Rectal smooth muscle tissue (tissue), 1 donor: ENCODE results near the gene LONP1.

ENCODE experiments used
- H3K27ac ChIP-seq: one replicate; pipeline ENCODE4 v1.7.0; 2013; ENCODE audit warnings: low read depth, low read length, inconsistent platforms
- H3K27me3 ChIP-seq: one replicate; pipeline ENCODE4 v1.7.0; 2013; ENCODE audit warnings: low read length; ENCODE audit not compliant: control insufficient read depth, insufficient read depth
- H3K36me3 ChIP-seq: one replicate; pipeline ENCODE4 v1.7.0; 2013; ENCODE audit warnings: low read length; ENCODE audit not compliant: control insufficient read depth, insufficient read depth
- H3K4me1 ChIP-seq: one replicate; pipeline ENCODE4 v1.7.0; 2013; ENCODE audit warnings: low read length; ENCODE audit not compliant: control insufficient read depth, insufficient read depth
- H3K4me3 ChIP-seq: one replicate; pipeline ENCODE4 v1.7.0; 2013; ENCODE audit warnings: low read length
- H3K9ac ChIP-seq: one replicate; pipeline ENCODE4 v1.7.0; 2013; ENCODE audit warnings: low read length

LONP1 gene

GRCh38 chr19:5686326-5686646, 33.7 kb downstream of the LONP1 start:
- no peak overlapping the region for H3K9ac ChIP-seq
- peak overlapping the region; percentile 77 for H3K4me3 ChIP-seq
- H3K27ac ChIP-seq, result peak overlapping the region; percentile 61
- no peaks in the 10 kb centered on the region for H3K36me3 ChIP-seq
- H3K4me1 ChIP-seq, result peaks cover 3% of the 10 kb centered on the region
- H3K27me3 ChIP-seq, result no peaks in the 10 kb centered on the region

GRCh38 chr19:5684694-5685430, 35.1 kb downstream of the LONP1 start:
- Histone ChIP-seq H3K27me3 (no peaks in the 10 kb centered on the region), H3K9ac (no peak overlapping the region), H3K27ac (no peak overlapping the region), H3K36me3 (no peaks in the 10 kb centered on the region), H3K4me3 (no peak overlapping the region), H3K4me1 (peaks cover 3% of the 10 kb centered on the region)

- no peak overlapping the region for H3K4me3 ChIP-seq
- no peaks in the 10 kb centered on the region for H3K36me3 ChIP-seq
- H3K4me1 ChIP-seq, result peaks cover 11% of the 10 kb centered on the region
- no peaks in the 10 kb centered on the region for H3K27me3 ChIP-seq
- H3K27ac ChIP-seq, result no peak overlapping the region
- no peak overlapping the region for H3K9ac ChIP-seq
These were observed 36.6 kb downstream of the LONP1 start for GRCh38 chr19:5683177-5683886.

GRCh38 chr19:5682107-5682482, 37.9 kb downstream of the LONP1 start:
- H3K9ac ChIP-seq, result no peak overlapping the region
- H3K36me3 ChIP-seq, result no peaks in the 10 kb centered on the region
- H3K4me3 ChIP-seq, result no peak overlapping the region
- H3K27ac ChIP-seq, result no peak overlapping the region
- H3K4me1 ChIP-seq, result peaks cover 11% of the 10 kb centered on the region
- no peaks in the 10 kb centered on the region for H3K27me3 ChIP-seq

- Histone ChIP-seq H3K9ac (peak overlapping the region; percentile 24), H3K4me1 (peaks cover 11% of the 10 kb centered on the region), H3K27me3 (no peaks in the 10 kb centered on the region), H3K4me3 (peak overlapping the region; percentile 77), H3K27ac (no peak overlapping the region), H3K36me3 (no peaks in the 10 kb centered on the region)
These were observed 38.4 kb downstream of the LONP1 start for GRCh38 chr19:5681391-5682106.

GRCh38 chr19:5680437-5681368, 39.2 kb downstream of the LONP1 start, which contains the start of the genes HSD11B1L and MICOS13:
TSS of gene HSD11B1L (plus strand) at chr19:5681027. CDS start at chr19:5684833, 3,806 bp downstream.
TSS of gene MICOS13 (minus strand) at chr19:5680516. CDS start at chr19:5680486, 30 bp downstream.
- Histone ChIP-seq H3K4me1 (peaks cover 8% of the 10 kb centered on the region), H3K36me3 (no peaks in the 10 kb centered on the region), H3K27me3 (no peaks in the 10 kb centered on the region), H3K4me3 (peak within 1 kb of the TSS; percentile 98), H3K9ac (peak within 1 kb of the TSS; percentile 96), H3K27ac (peak within 1 kb of the TSS; percentile 89)

GRCh38 chr19:5680084-5680436, 39.9 kb downstream of the LONP1 start:
- Histone ChIP-seq H3K27me3 (no peaks in the 10 kb centered on the region), H3K9ac (peak overlapping the region; percentile 96), H3K4me3 (peak overlapping the region; percentile 98), H3K36me3 (no peaks in the 10 kb centered on the region), H3K27ac (peak overlapping the region; percentile 89), H3K4me1 (peaks cover 8% of the 10 kb centered on the region)

- Histone ChIP-seq H3K27ac (peak overlapping the region; percentile 89), H3K36me3 (no peaks in the 10 kb centered on the region), H3K4me1 (peaks cover 8% of the 10 kb centered on the region), H3K4me3 (peak overlapping the region; percentile 98), H3K9ac (peak overlapping the region; percentile 96), H3K27me3 (no peaks in the 10 kb centered on the region)
These were observed 40.5 kb downstream of the LONP1 start for GRCh38 chr19:5679289-5680083.

GRCh38 chr19:5678071-5678718, 41.8 kb downstream of the LONP1 start:
- H3K4me3 ChIP-seq, result no peak overlapping the region
- no peak overlapping the region for H3K9ac ChIP-seq
- no peaks in the 10 kb centered on the region for H3K36me3 ChIP-seq
- H3K27ac ChIP-seq, result no peak overlapping the region
- H3K27me3 ChIP-seq, result no peaks in the 10 kb centered on the region
- peaks cover 8% of the 10 kb centered on the region for H3K4me1 ChIP-seq

GRCh38 chr19:5677580-5677979, 42.4 kb downstream of the LONP1 start:
- no peaks in the 10 kb centered on the region for H3K27me3 ChIP-seq
- no peaks in the 10 kb centered on the region for H3K36me3 ChIP-seq
- H3K9ac ChIP-seq, result no peak overlapping the region
- H3K4me3 ChIP-seq, result no peak overlapping the region
- H3K27ac ChIP-seq, result no peak overlapping the region
- peaks cover 8% of the 10 kb centered on the region for H3K4me1 ChIP-seq

GRCh38 chr19:5677136-5677535, 42.8 kb downstream of the LONP1 start:
- Histone ChIP-seq H3K4me3 (no peak overlapping the region), H3K4me1 (peaks cover 8% of the 10 kb centered on the region), H3K36me3 (no peaks in the 10 kb centered on the region), H3K9ac (no peak overlapping the region), H3K27ac (no peak overlapping the region), H3K27me3 (no peaks in the 10 kb centered on the region)
